NCI-H748 (cell line): ENCODE measurements around the gene HK1.

Experiments used
- DNase-seq: peaks from one replicate; lab custom pipeline; 2025; ENCODE audit not compliant: unreplicated experiment; lab: John Stamatoyannopoulos, UW

The HK1 gene

GRCh38 chr10:69400936-69401335 is 122.6 kb downstream of the HK1 start:
- no peak for DNase-seq

GRCh38 chr10:69401416-69401815 is 123.1 kb downstream of the HK1 start:
- no peak for DNase-seq

GRCh38 chr10:69402386-69402785 is 124.1 kb downstream of the HK1 start:
- DNase-seq: no peak

- no peak for DNase-seq
Measured at GRCh38 chr10:69403066-69403465, 124.8 kb downstream of the HK1 start.

GRCh38 chr10:69403519-69403918 is 125.2 kb downstream of the HK1 start:
- no peak for DNase-seq

- DNase-seq: no peak
Measured at GRCh38 chr10:69404786-69405185, 126.5 kb downstream of the HK1 start.

- DNase-seq: no peak
Measured at GRCh38 chr10:69405221-69405620, 126.9 kb downstream of the HK1 start.

- no peak for DNase-seq
Measured at GRCh38 chr10:69406302-69406811, 128.1 kb downstream of the HK1 start.

GRCh38 chr10:69406816-69407580 is 128.7 kb downstream of the HK1 start:
- DNase-seq: no peak

- DNase-seq: peak; percentile 39
Measured at GRCh38 chr10:69407621-69408301, 129.5 kb downstream of the HK1 start.

- peak; percentile 90 for DNase-seq
Measured at GRCh38 chr10:69408318-69409175, 130.3 kb downstream of the HK1 start.

- no peak for DNase-seq
Measured at GRCh38 chr10:69409176-69409495, 130.8 kb downstream of the HK1 start.

GRCh38 chr10:69409968-69410367 is 131.7 kb downstream of the HK1 start:
- no peak for DNase-seq

- DNase-seq: no peak
Measured at GRCh38 chr10:69410487-69410886, 132.2 kb downstream of the HK1 start.

GRCh38 chr10:69411476-69411875 is 133.2 kb downstream of the HK1 start:
- no peak for DNase-seq

GRCh38 chr10:69412232-69412790 is 134.0 kb downstream of the HK1 start:
- DNase-seq: no peak

- peak; percentile 77 for DNase-seq
Measured at GRCh38 chr10:69413221-69413865, 135.0 kb downstream of the HK1 start.

- DNase-seq: no peak
Measured at GRCh38 chr10:69414036-69415018, 136.0 kb downstream of the HK1 start.

- no peak for DNase-seq
Measured at GRCh38 chr10:69415049-69415448, 136.8 kb downstream of the HK1 start.

GRCh38 chr10:69415951-69416350 is 137.7 kb downstream of the HK1 start:
- no peak for DNase-seq
